OCI-LY7 (cell line): ENCODE measurements around the gene SIGMAR1. TPM values are rescaled to one million over a fixed set of nuclear protein-coding genes. Genes with fewer than 3 reads are reported as not detected.
A peak's percentile ranks its signal among the peaks of the same experiment; 100 is the strongest.

Experiments used
- BruUV-seq: library from RNA; stranded (reverse); fragments of 400-500 nt; replicated peaks from 2 replicates; lab custom pipeline; 2021; lab: Mats Ljungman, UMichigan
- CTCF ChIA-PET: fragments of 300-600 bp; sonication (Branson Sonifier 250); formaldehyde crosslinking; loops from one replicate; lab custom pipeline; 2022; ENCODE audit warnings: antibody characterized with exemption; ENCODE audit not compliant: unreplicated experiment; lab: Charles Lee
- POLR2A ChIA-PET: fragments of 300-600 bp; sonication (Branson Sonifier 250); formaldehyde crosslinking; loops from one replicate; lab custom pipeline; 2022; ENCODE audit warnings: antibody characterized with exemption; lab: Charles Lee
- DNase-seq: peaks from one replicate; pipeline ENCODE4 v3.0.0-alpha.2; 2015; ENCODE audit warnings: low spot score
- H2AFZ ChIP-seq: fragments of 200-600 bp; sonication (generic), shearing (Covaris generic); 2 replicates; pipeline ENCODE4 v1.6.1; 2014; ENCODE audit warnings: mild to moderate bottlenecking, antibody characterized with exemption, low read length, moderate library complexity
- H3K27ac ChIP-seq: fragments of 200-600 bp; sonication (generic); 2 replicates; pipeline ENCODE4 v1.5.1; 2014; ENCODE audit warnings: mixed run types, low read depth, mild to moderate bottlenecking, moderate library complexity, low read length, inconsistent platforms; ENCODE audit not compliant: poor library complexity, severe bottlenecking
- H3K36me3 ChIP-seq: fragments of 200-600 bp; sonication (generic); 2 replicates; pipeline ENCODE4 v1.6.1; 2014; ENCODE audit warnings: mild to moderate bottlenecking, antibody characterized with exemption, low read length, moderate library complexity, mixed read lengths; ENCODE audit not compliant: insufficient read depth
- H3K4me1 ChIP-seq: fragments of 200-600 bp; sonication (generic); 2 replicates; pipeline ENCODE4 v1.5.1; 2014; ENCODE audit warnings: mild to moderate bottlenecking, low read length; ENCODE audit not compliant: insufficient read depth, poor library complexity, severe bottlenecking
- H3K4me2 ChIP-seq: fragments of 200-600 bp; sonication (generic); 2 replicates; pipeline ENCODE4 v1.6.1; 2014; ENCODE audit warnings: mild to moderate bottlenecking, low read length
- H3K4me3 ChIP-seq: fragments of 200-600 bp; sonication (generic); 2 replicates; pipeline ENCODE4 v1.5.1; 2014; ENCODE audit warnings: mild to moderate bottlenecking, low read depth, low read length; ENCODE audit not compliant: poor library complexity, severe bottlenecking
- H3K79me2 ChIP-seq: fragments of 200-600 bp; sonication (generic); 2 replicates; pipeline ENCODE4 v1.6.1; 2016; ENCODE audit warnings: low read depth, mild to moderate bottlenecking, low read length, moderate library complexity, mixed read lengths; ENCODE audit not compliant: insufficient read depth
- H3K9me2 ChIP-seq: fragments of 200-600 bp; sonication (generic); 2 replicates; pipeline ENCODE4 v1.6.1; 2016; ENCODE audit warnings: mild to moderate bottlenecking, low read length, mixed read lengths; ENCODE audit not compliant: insufficient read depth
- H3K9me3 ChIP-seq: fragments of 200-600 bp; sonication (generic); 2 replicates; pipeline ENCODE4 v1.6.1; 2014; ENCODE audit warnings: mild to moderate bottlenecking, mixed run types, low read length, mixed read lengths
- H4K20me1 ChIP-seq: fragments of 200-600 bp; sonication (generic); 2 replicates; pipeline ENCODE4 v1.6.1; 2014; ENCODE audit warnings: mild to moderate bottlenecking, antibody characterized with exemption, low read length, moderate library complexity, mixed read lengths; ENCODE audit not compliant: insufficient read depth
- EZH2phosphoT487 ChIP-seq: fragments of 200-600 bp; sonication (generic); IDR thresholded peaks from 2 replicates; pipeline ENCODE4 v1.6.1; 2018; ENCODE audit warnings: low read depth, borderline replicate concordance, mild to moderate bottlenecking, mixed run types, antibody characterized with exemption, low read length, moderate library complexity, mixed read lengths
- intact Hi-C: fragments of 100-400 bp; cut with micrococcal nuclease; formaldehyde crosslinking; loops from one replicate; pipeline ENCODE4 v1.10.0; 2022; ENCODE audit not compliant: unreplicated experiment
- total RNA-seq, 2 experiments: library from RNA; depleted of rRNA in 1 of 2; stranded (reverse); fragments of >200 nt in 1 of 2; shearing (Covaris generic) in 1 of 2; gene quantifications; 2 replicates each; pipeline ENCODE4 v1.2.3, GENCODE V29; 2014 to 2022
- TF ChIP-seq, protein P1 (sequence below): fragments of 200-600 bp; sonication (generic); conservative IDR thresholded peaks from 2 replicates; pipeline ENCODE4 v1.5.1; 2014; ENCODE audit warnings: mild to moderate bottlenecking, antibody characterized with exemption, low read length, moderate library complexity, mixed read lengths

Gene SIGMAR1
- total RNA-seq, 2 experiments from 2014 or later, result 103 to 110 TPM

DNA sequence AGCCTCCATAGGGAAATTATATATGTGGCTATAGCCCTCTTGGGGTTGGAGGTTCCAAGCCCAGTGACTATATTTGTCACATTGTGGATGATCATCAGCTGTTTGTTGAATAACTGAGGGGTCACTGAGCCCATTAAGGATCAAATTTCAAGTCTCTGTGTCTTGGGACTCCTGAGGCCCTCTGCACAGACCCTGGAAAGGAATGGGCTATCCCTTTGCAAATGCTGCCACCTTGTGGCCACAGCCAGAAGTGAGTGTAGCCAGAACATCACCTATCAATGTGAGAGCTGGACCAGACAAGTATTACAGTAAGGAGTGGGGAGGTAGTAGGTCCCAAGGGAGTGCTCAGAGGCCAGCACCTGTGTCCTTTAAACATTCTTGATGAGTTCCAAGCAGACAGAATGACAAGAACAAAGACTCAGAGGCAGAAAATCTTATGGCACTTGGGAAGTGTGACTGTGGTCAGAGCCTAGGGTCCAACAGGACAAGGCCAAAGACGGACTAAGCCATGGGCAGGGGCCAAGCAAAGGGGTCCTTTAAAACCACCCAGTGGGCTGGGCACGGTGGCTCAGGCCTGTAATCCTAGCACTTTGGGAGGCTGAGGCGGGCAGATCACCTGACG is 33.9 kb downstream of the SIGMAR1 start:
- H3K9me3 ChIP-seq, result no peaks in the 10 kb centered on the region
- H2AFZ ChIP-seq, result no peak overlapping the region
- H3K27ac ChIP-seq, result no peak overlapping the region
- H3K4me3 ChIP-seq, result no peak overlapping the region
- peak; percentile 78 for DNase-seq
- H3K79me2 ChIP-seq, result no peaks in the 10 kb centered on the region
- BruUV-seq, result no TSS peak
- no peaks in the 10 kb centered on the region for H3K4me1 ChIP-seq
- no peaks in the 10 kb centered on the region for H3K9me2 ChIP-seq
- TF ChIP-seq EZH2phosphoT487, result no peak
- TF ChIP-seq, protein P1, sequence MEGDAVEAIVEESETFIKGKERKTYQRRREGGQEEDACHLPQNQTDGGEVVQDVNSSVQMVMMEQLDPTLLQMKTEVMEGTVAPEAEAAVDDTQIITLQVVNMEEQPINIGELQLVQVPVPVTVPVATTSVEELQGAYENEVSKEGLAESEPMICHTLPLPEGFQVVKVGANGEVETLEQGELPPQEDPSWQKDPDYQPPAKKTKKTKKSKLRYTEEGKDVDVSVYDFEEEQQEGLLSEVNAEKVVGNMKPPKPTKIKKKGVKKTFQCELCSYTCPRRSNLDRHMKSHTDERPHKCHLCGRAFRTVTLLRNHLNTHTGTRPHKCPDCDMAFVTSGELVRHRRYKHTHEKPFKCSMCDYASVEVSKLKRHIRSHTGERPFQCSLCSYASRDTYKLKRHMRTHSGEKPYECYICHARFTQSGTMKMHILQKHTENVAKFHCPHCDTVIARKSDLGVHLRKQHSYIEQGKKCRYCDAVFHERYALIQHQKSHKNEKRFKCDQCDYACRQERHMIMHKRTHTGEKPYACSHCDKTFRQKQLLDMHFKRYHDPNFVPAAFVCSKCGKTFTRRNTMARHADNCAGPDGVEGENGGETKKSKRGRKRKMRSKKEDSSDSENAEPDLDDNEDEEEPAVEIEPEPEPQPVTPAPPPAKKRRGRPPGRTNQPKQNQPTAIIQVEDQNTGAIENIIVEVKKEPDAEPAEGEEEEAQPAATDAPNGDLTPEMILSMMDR, result peak; percentile 96
- no peaks in the 10 kb centered on the region for H4K20me1 ChIP-seq
- no peak overlapping the region for H3K4me2 ChIP-seq
- no peaks in the 10 kb centered on the region for H3K36me3 ChIP-seq
- ChIA-PET POLR2A (interaction anchor here (0.5 to 0.6 kb wide), 3 partner anchors 35 to 188 kb away, joined by 3 read pairs; no protein-coding TSS in a partner anchor), CTCF (no interaction called here)
- intact Hi-C loops, result loop anchor here (1.0 to 5.0 kb wide), 3 partner anchors 56 to 201 kb away; no protein-coding TSS in a partner anchor

DNA sequence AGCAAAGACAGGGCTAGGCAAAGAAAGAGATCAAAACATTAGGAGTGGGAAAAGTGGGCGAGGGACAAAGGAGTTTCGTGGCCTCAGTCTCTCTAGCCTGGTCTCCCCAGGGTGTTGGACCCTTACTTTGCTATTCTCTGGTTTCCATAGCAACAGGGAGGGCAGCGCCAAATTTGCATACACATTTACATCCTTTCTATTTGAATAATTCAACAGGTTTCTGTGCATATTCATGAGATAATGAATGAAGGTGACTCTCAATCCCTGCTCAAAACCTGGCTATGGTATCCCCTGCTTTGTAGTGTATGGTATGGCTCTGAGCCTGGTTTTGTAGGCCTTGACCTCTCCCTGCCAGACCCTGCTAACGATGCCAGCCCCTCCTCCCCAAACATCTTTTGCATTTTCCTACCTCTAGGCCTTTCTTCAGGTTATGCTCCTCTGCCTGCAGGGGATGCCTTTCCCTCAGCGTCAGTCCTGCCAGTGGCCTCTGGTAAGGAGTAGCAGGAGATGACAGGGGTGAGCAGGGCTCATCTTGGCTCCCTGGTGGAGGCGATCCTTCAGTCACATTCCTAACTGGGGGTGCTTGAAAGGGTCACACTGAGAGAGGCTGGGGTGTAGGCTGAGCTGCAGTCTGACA is 35.5 kb downstream of the SIGMAR1 start:
- H2AFZ ChIP-seq, result no peak overlapping the region
- H3K79me2 ChIP-seq, result no peaks in the 10 kb centered on the region
- H3K4me3 ChIP-seq, result no peak overlapping the region
- ChIA-PET POLR2A (no interaction called here), CTCF (interaction anchor here (0.6 kb wide), 1 partner anchor 154 kb away, joined by 5 read pairs; no protein-coding TSS in a partner anchor)
- no peak for TF ChIP-seq EZH2phosphoT487
- TF ChIP-seq, protein P1, result no peak
- intact Hi-C loops, result loop anchor here (5.0 kb wide), 2 partner anchors 100 to 200 kb away; no protein-coding TSS in a partner anchor
- no peaks in the 10 kb centered on the region for H3K36me3 ChIP-seq
- DNase-seq, result no peak
- no peak overlapping the region for H3K4me2 ChIP-seq
- no peak overlapping the region for H3K27ac ChIP-seq
- no TSS peak for BruUV-seq
- no peaks in the 10 kb centered on the region for H4K20me1 ChIP-seq
- H3K4me1 ChIP-seq, result no peaks in the 10 kb centered on the region
- H3K9me3 ChIP-seq, result no peaks in the 10 kb centered on the region
- no peaks in the 10 kb centered on the region for H3K9me2 ChIP-seq

DNA sequence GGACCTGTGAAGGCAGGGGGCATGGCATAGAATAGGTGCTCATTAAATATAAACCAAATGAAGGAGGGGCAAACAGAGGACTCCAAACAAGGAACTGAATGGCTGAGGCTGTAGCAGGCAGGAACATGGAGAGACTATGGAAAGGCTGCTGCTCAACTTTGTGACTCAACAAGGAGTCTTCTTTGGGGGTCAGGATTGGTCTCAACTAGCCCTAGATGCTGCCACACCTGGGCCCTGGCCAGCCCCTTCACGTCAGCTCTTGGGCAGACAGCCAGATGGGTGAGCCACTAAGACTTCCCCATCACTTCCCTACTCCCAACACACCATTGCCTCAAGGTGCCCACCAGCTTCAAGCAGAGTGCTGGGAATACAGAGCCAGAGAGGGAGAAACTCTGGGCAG is 36.7 kb downstream of the SIGMAR1 start:
- POLR2A ChIA-PET, result interaction anchor here (0.5 kb wide), 1 partner anchor 39 kb away, joined by 3 read pairs; no protein-coding TSS in a partner anchor
- Histone ChIP-seq H3K4me1 (no peaks in the 10 kb centered on the region), H4K20me1 (no peaks in the 10 kb centered on the region), H3K9me2 (no peaks in the 10 kb centered on the region), H3K36me3 (no peaks in the 10 kb centered on the region), H3K4me2 (no peak overlapping the region), H3K4me3 (no peak overlapping the region), H3K9me3 (no peaks in the 10 kb centered on the region), H3K79me2 (no peaks in the 10 kb centered on the region), H2AFZ (no peak overlapping the region), H3K27ac (no peak overlapping the region)
- no peak for DNase-seq
- no TSS peak for BruUV-seq
- TF ChIP-seq, protein P1, result no peak
- no peak for TF ChIP-seq EZH2phosphoT487
- intact Hi-C loops, result loop anchor here (5.0 kb wide), 2 partner anchors 99 to 199 kb away; no protein-coding TSS in a partner anchor
- CTCF ChIA-PET, result no interaction called here
